GM12864 (cell line): Measurements from ENCODE around the gene APOB.

Experiments
- DNase-seq: peaks from one replicate; pipeline ENCODE4 v3.0.0-alpha.2; 2011; ENCODE audit warnings: low read depth
- H3K4me3 ChIP-seq: 2 replicates; pipeline ENCODE4 v1.5.1; 2011; ENCODE audit warnings: mild to moderate bottlenecking, low read depth, low read length, control low read depth
- CTCF ChIP-seq: IDR thresholded peaks from 2 replicates; pipeline ENCODE4 v1.5.1; 2011; ENCODE audit warnings: low read depth, mild to moderate bottlenecking, moderate library complexity, low read length, control low read depth, inconsistent platforms; ENCODE audit errors: missing control alignments

The APOB gene

GRCh38 chr2:20994130-20994529, 49.7 kb downstream of the APOB start:
- no peak for TF ChIP-seq CTCF
- no peak for DNase-seq
- H3K4me3 ChIP-seq = no peak overlapping the region

GRCh38 chr2:20992201-20992711, 51.6 kb downstream of the APOB start:
- no peak for TF ChIP-seq CTCF
- no peak for DNase-seq
- H3K4me3 ChIP-seq = no peak overlapping the region

GRCh38 chr2:20990442-20991430, 53.1 kb downstream of the APOB start:
- TF ChIP-seq CTCF = no peak
- no peak overlapping the region for H3K4me3 ChIP-seq
- no peak for DNase-seq

- no peak for TF ChIP-seq CTCF
Measured at GRCh38 chr2:20989404-20989803, 54.5 kb downstream of the APOB start.

GRCh38 chr2:20988905-20989304, 55.0 kb downstream of the APOB start:
- TF ChIP-seq CTCF = no peak
- no peak overlapping the region for H3K4me3 ChIP-seq
- no peak for DNase-seq

More at GRCh38 chr2:20989404-20989803, 54.5 kb downstream of the APOB start:
- no peak overlapping the region for H3K4me3 ChIP-seq
- no peak for DNase-seq

- no peak for DNase-seq
- no peak overlapping the region for H3K4me3 ChIP-seq
- TF ChIP-seq CTCF = no peak
Measured at GRCh38 chr2:20986024-20986939, 57.6 kb downstream of the APOB start.
